HCT116 (cell line): ENCODE measurements around the gene VCX2. TPM values are rescaled to one million over a fixed set of nuclear protein-coding genes. Genes with fewer than 3 reads are reported as not detected.
"Not testable (repeated sequence)": the region's sequence is repeated elsewhere in the genome, so short reads cannot be mapped to it uniquely, and the experiment has no call there.

ENCODE experiments used
- ATAC-seq: fragments of 200-7000 bp; cut with Tn5 transposase; 2 replicates; pipeline ENCODE4 v1.9.1; 2020; ENCODE audit warnings: mild to moderate bottlenecking, moderate library complexity
- BruUV-seq: library from RNA; stranded (reverse); fragments of 400-500 nt; replicated peaks from 2 replicates; lab custom pipeline; 2021; lab: Mats Ljungman, UMichigan
- CTCF ChIA-PET: fragments of 300-600 bp; sonication (Branson Sonifier 250); formaldehyde crosslinking; loops from one replicate; lab custom pipeline; 2021; ENCODE audit warnings: antibody characterized with exemption; lab: Charles Lee
- POLR2A ChIA-PET: fragments of 300-600, 350-600 bp; sonication (Branson Sonifier 250); formaldehyde crosslinking; loops from one replicate; lab custom pipeline; 2021; ENCODE audit warnings: antibody characterized with exemption; lab: Charles Lee
- RAD21 ChIA-PET, 2 experiments: fragments of 300-600 bp; sonication (Branson Sonifier 250); formaldehyde crosslinking; loops; one replicate each; lab custom pipeline; 2023; ENCODE audit warnings: low total read pairs in 2 of 2; ENCODE audit not compliant: uncharacterized antibody in 2 of 2, unreplicated experiment in 2 of 2, low non-redundant PET in 1 of 2; lab: Charles Lee
- DNase-seq: peaks from one replicate; pipeline ENCODE4 v3.0.0-alpha.2; 2010; ENCODE audit warnings: low read depth, low spot score
- H2AFZ ChIP-seq: fragments of 200-600 bp; shearing (Covaris generic), sonication (generic); 2 replicates; pipeline ENCODE4 v1.6.1; 2017; ENCODE audit warnings: low read depth, mixed run types, mixed read lengths, antibody characterized with exemption, low read length; ENCODE audit not compliant: poor library complexity, severe bottlenecking
- H3K27ac ChIP-seq: 2 replicates; pipeline ENCODE4 v1.5.1; 2012; ENCODE audit warnings: low read depth, low read length
- H3K27me3 ChIP-seq: fragments of 200-600 bp; sonication (generic); 2 replicates; pipeline ENCODE4 v1.6.1; 2016; ENCODE audit warnings: mixed run types, low read length, mixed read lengths; ENCODE audit not compliant: insufficient read depth
- H3K36me3 ChIP-seq, 2 experiments: fragments of 200-500 bp in 1 of 2; fragments of 200-600 bp in 1 of 2; sonication (Bioruptor generic) in 1 of 2; sonication (generic) in 1 of 2; 2 replicates each; pipeline versions ENCODE4 v1.5.1 to v1.6.1; 2014 to 2016; ENCODE audit warnings: low read length in 2 of 2, inconsistent platforms in 1 of 2, mixed read lengths in 1 of 2, mixed run types in 1 of 2; ENCODE audit not compliant: insufficient read depth in 2 of 2, control insufficient read depth in 1 of 2
- H3K4me1 ChIP-seq, 2 experiments: fragments of 200-600 bp in 1 of 2; sonication (generic) in 1 of 2; 2 replicates each; pipeline versions ENCODE4 v1.5.1 to v1.6.1; 2012 to 2017; ENCODE audit warnings: low read length in 2 of 2, inconsistent platforms in 1 of 2, mild to moderate bottlenecking in 1 of 2, mixed read lengths in 1 of 2, mixed run types in 1 of 2, moderate library complexity in 1 of 2; ENCODE audit not compliant: insufficient read depth in 2 of 2, control insufficient read depth in 1 of 2
- H3K4me2 ChIP-seq: fragments of 200-600 bp; sonication (generic); 2 replicates; pipeline ENCODE4 v1.6.1; 2017; ENCODE audit warnings: mixed run types, low read length, mixed read lengths
- H3K4me3 ChIP-seq, 2 experiments: fragments of 200-600 bp in 1 of 2; sonication (generic) in 1 of 2; replicated peaks in 1 of 2; 2 replicates each; pipeline ENCODE4 v1.5.1; 2011 to 2016; ENCODE audit warnings: low read length in 2 of 2, control low read depth in 1 of 2, low read depth in 1 of 2, mild to moderate bottlenecking in 1 of 2, mixed read lengths in 1 of 2, mixed run types in 1 of 2
- H3K79me2 ChIP-seq: fragments of 200-600 bp; sonication (generic); 2 replicates; pipeline ENCODE4 v1.6.1; 2017; ENCODE audit warnings: mild to moderate bottlenecking, mixed run types, low read length, moderate library complexity, mixed read lengths; ENCODE audit not compliant: insufficient read depth
- H3K9ac ChIP-seq: fragments of 200-600 bp; sonication (generic); 2 replicates; pipeline ENCODE4 v1.6.1; 2016; ENCODE audit warnings: low read length, mixed read lengths
- H3K9me2 ChIP-seq: fragments of 200-600 bp; sonication (generic), shearing (Covaris generic); 2 replicates; pipeline ENCODE4 v1.6.1; 2017; ENCODE audit warnings: mixed run types, mild to moderate bottlenecking, moderate library complexity; ENCODE audit not compliant: insufficient read depth
- H3K9me3 ChIP-seq, 2 experiments: fragments of 200-500 bp in 1 of 2; fragments of 200-600 bp in 1 of 2; sonication (Bioruptor generic) in 1 of 2; sonication (generic) in 1 of 2; 2 replicates each; pipeline ENCODE4 v1.6.1; 2014 to 2017; ENCODE audit warnings: low read length in 2 of 2, mixed read lengths in 2 of 2, inconsistent platforms in 1 of 2, low read depth in 1 of 2, mild to moderate bottlenecking in 1 of 2, mixed run types in 1 of 2, moderate library complexity in 1 of 2; ENCODE audit not compliant: control insufficient read depth in 1 of 2, insufficient read depth in 1 of 2
- H4K20me1 ChIP-seq: fragments of 200-600 bp; sonication (generic), shearing (Covaris generic); 2 replicates; pipeline ENCODE4 v1.6.1; 2017; ENCODE audit warnings: mixed run types, mild to moderate bottlenecking, moderate library complexity; ENCODE audit not compliant: insufficient read depth
- CBX3 ChIP-seq: IDR thresholded peaks from 2 replicates; pipeline ENCODE4 v1.6.1; 2012; ENCODE audit warnings: low read depth
- CEBPB ChIP-seq: IDR thresholded peaks from 2 replicates; pipeline ENCODE4 v1.6.1; 2012; ENCODE audit warnings: low read depth
- CTCF ChIP-seq, 3 experiments: fragments of 200-600 bp in 1 of 3; sonication (generic) in 1 of 3; IDR thresholded peaks in 2 of 3; conservative IDR thresholded peaks in 1 of 3; 2 replicates each; pipeline ENCODE4 v1.5.1; 2012 to 2017; ENCODE audit warnings: low read depth in 2 of 3, low read length in 2 of 3, antibody characterized with exemption in 1 of 3, borderline replicate concordance in 1 of 3, control low read depth in 1 of 3, mild to moderate bottlenecking in 1 of 3, mixed read lengths in 1 of 3, mixed run types in 1 of 3, moderate library complexity in 1 of 3; ENCODE audit not compliant: insufficient read depth in 1 of 3
- ELF1 ChIP-seq: IDR thresholded peaks from 2 replicates; pipeline ENCODE4 v1.6.1; 2012; ENCODE audit warnings: low read depth, borderline replicate concordance
- EZH2phosphoT487 ChIP-seq: fragments of 200-600 bp; IDR thresholded peaks from 2 replicates; pipeline ENCODE4 v1.6.1; 2018; ENCODE audit warnings: antibody characterized with exemption, borderline replicate concordance
- FOSL1 ChIP-seq: IDR thresholded peaks from 2 replicates; pipeline ENCODE4 v1.6.1; 2012; ENCODE audit warnings: low read depth
- JUND ChIP-seq: IDR thresholded peaks from 2 replicates; pipeline ENCODE4 v1.6.1; 2012
- MAX ChIP-seq: IDR thresholded peaks from 2 replicates; pipeline ENCODE4 v1.6.1; 2012
- POLR2A ChIP-seq: IDR thresholded peaks from 2 replicates; pipeline ENCODE4 v1.7.0; 2011; ENCODE audit warnings: borderline replicate concordance; ENCODE audit not compliant: insufficient read depth, insufficient read length; ENCODE audit errors: extremely low read depth
- POLR2AphosphoS5 ChIP-seq: IDR thresholded peaks from 2 replicates; pipeline ENCODE4 v1.6.1; 2011; ENCODE audit warnings: mild to moderate bottlenecking, low read depth, low read length, moderate library complexity
- RAD21 ChIP-seq: IDR thresholded peaks from 2 replicates; pipeline ENCODE4 v1.6.1; 2012; ENCODE audit warnings: low read depth, mild to moderate bottlenecking
- SIN3A ChIP-seq: IDR thresholded peaks from 2 replicates; pipeline ENCODE4 v1.6.1; 2012; ENCODE audit warnings: low read depth
- SP1 ChIP-seq: IDR thresholded peaks from 2 replicates; pipeline ENCODE4 v1.6.1; 2012; ENCODE audit warnings: low read depth
- SRF ChIP-seq: IDR thresholded peaks from 2 replicates; pipeline ENCODE4 v1.6.1; 2012; ENCODE audit warnings: low read depth
- TCF7L2 ChIP-seq: IDR thresholded peaks from 2 replicates; pipeline ENCODE4 v1.7.0; 2011; ENCODE audit warnings: borderline replicate concordance, inconsistent platforms; ENCODE audit not compliant: insufficient read depth, insufficient read length; ENCODE audit errors: extremely low read depth
- YY1 ChIP-seq: IDR thresholded peaks from 2 replicates; pipeline ENCODE4 v1.6.1; 2011; ENCODE audit warnings: low read length, low read depth, moderate library complexity, mild to moderate bottlenecking; ENCODE audit not compliant: insufficient replicate concordance; ENCODE audit errors: extremely low read depth
- ZFX ChIP-seq: fragments of 450-650 bp; IDR thresholded peaks from 2 replicates; pipeline ENCODE4 v1.6.1; 2017
- ZNF274 ChIP-seq: fragments of 200-500 bp; sonication (Bioruptor generic); IDR thresholded peaks from 2 replicates; pipeline ENCODE4 v1.6.1; 2014; ENCODE audit warnings: mild to moderate bottlenecking, low read depth, low read length, inconsistent platforms
- intact Hi-C: fragments of 100-400 bp; cut with micrococcal nuclease; formaldehyde crosslinking; loops from 2 replicates; pipeline ENCODE4 v1.10.0; 2022
- total RNA-seq: library from RNA; stranded (reverse); gene quantifications from one replicate; pipeline ENCODE4 v1.2.1, GENCODE V29; 2021; ENCODE audit not compliant: unreplicated experiment
- TF ChIP-seq, protein P1 (sequence below): IDR thresholded peaks from 2 replicates; pipeline ENCODE4 v1.6.1; 2011; ENCODE audit warnings: mild to moderate bottlenecking, low read length, moderate library complexity; ENCODE audit not compliant: insufficient replicate concordance; ENCODE audit errors: extremely low read depth
- TF ChIP-seq, protein P2 (sequence below): IDR thresholded peaks from 2 replicates; pipeline ENCODE4 v1.6.1; 2012

VCX2 gene
- total RNA-seq, 1 experiment from 2014 or later: not detected

GRCh38 chrX:8122538-8122937, 48.5 kb downstream of the VCX2 start:
- Histone ChIP-seq H3K4me1 (no peaks in the 10 kb centered on the region), H3K79me2 (no peaks in the 10 kb centered on the region), H2AFZ (no peak overlapping the region), H3K27me3 (no peaks in the 10 kb centered on the region), H4K20me1 (no peaks in the 10 kb centered on the region), H3K9me3 (no peaks in the 10 kb centered on the region), H3K9me2 (no peaks in the 10 kb centered on the region), H3K27ac (no peak overlapping the region), H3K4me2 (no peak overlapping the region), H3K4me3 (no peak overlapping the region), H3K36me3 (no peaks in the 10 kb centered on the region), H3K9ac (no peak overlapping the region)
- intact Hi-C loops: no loop called here
- ATAC-seq (no peak), DNase-seq (no peak)
- ChIA-PET RAD21 (no interaction called here), CTCF (no interaction called here), POLR2A (no interaction called here)
- no peak for TF ChIP-seq YY1
- no peak for TF ChIP-seq ZFX
- no peak for TF ChIP-seq SRF
- TF ChIP-seq ZNF274: no peak
- no peak for TF ChIP-seq MAX
- no peak for TF ChIP-seq SP1
- TF ChIP-seq, protein P1, sequence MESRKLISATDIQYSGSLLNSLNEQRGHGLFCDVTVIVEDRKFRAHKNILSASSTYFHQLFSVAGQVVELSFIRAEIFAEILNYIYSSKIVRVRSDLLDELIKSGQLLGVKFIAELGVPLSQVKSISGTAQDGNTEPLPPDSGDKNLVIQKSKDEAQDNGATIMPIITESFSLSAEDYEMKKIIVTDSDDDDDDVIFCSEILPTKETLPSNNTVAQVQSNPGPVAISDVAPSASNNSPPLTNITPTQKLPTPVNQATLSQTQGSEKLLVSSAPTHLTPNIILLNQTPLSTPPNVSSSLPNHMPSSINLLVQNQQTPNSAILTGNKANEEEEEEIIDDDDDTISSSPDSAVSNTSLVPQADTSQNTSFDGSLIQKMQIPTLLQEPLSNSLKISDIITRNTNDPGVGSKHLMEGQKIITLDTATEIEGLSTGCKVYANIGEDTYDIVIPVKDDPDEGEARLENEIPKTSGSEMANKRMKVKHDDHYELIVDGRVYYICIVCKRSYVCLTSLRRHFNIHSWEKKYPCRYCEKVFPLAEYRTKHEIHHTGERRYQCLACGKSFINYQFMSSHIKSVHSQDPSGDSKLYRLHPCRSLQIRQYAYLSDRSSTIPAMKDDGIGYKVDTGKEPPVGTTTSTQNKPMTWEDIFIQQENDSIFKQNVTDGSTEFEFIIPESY: no peak
- no peak for TF ChIP-seq CTCF (IDR thresholded peaks at IDR 0.05 in 2 of 3, conservative IDR thresholded peaks at IDR 0.05 in 1 of 3; ENCODE audit: borderline replicate concordance in 1 of 3, insufficient read depth in 1 of 3, low read depth in 2 of 3, low read length in 2 of 3)
- TF ChIP-seq CBX3: no peak
- TF ChIP-seq JUND: no peak
- TF ChIP-seq FOSL1: no peak
- TF ChIP-seq SIN3A: no peak
- TF ChIP-seq POLR2AphosphoS5: no peak
- TF ChIP-seq, protein P2, sequence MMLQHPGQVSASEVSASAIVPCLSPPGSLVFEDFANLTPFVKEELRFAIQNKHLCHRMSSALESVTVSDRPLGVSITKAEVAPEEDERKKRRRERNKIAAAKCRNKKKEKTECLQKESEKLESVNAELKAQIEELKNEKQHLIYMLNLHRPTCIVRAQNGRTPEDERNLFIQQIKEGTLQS: no peak
- TF ChIP-seq POLR2A: no peak
- no peak for TF ChIP-seq CEBPB
- no peak for TF ChIP-seq TCF7L2
- no peak for TF ChIP-seq EZH2phosphoT487
- no peak for TF ChIP-seq ELF1
- TF ChIP-seq RAD21: no peak
- no TSS peak for BruUV-seq

DNA sequence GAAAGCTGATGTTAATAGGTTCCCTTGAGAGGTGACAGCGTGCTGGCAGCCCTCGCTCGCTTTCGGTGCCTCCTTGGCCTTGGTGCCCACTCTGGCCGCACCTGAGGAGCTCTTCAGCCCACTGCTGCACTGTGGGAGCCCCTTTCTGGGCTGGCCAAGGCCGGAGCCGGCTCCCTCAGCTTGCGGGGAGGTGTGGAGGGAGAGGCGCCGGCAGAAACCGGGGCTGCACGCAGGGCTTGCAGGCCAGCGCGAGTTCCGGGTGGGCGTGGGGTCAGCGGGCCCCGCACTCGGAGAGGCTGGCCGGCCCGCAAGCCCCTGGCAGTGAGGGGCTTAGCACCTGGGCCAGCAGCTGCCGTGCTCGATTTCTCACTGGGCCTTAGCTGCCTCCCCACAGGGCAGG, 49.7 kb downstream of the VCX2 start:
- not testable (repeated sequence) for H3K79me2 ChIP-seq

More for the DNA sequence above, 49.7 kb downstream of the VCX2 start:
- BruUV-seq, ATAC-seq, H3K9ac ChIP-seq, H3K36me3 ChIP-seq, H3K9me2 ChIP-seq, H3K4me1 ChIP-seq, DNase-seq, H2AFZ ChIP-seq, H4K20me1 ChIP-seq, CTCF ChIA-PET, H3K27ac ChIP-seq, intact Hi-C loops, H3K9me3 ChIP-seq, H3K4me3 ChIP-seq, POLR2A ChIA-PET, RAD21 ChIA-PET, H3K4me2 ChIP-seq, H3K27me3 ChIP-seq: not testable (repeated sequence)
